Right ventricle myocardium inferior (tissue), 1 donor: Measurements from ENCODE around the gene SHLD2. TPM values are rescaled to one million over a fixed set of nuclear protein-coding genes. Genes with fewer than 3 reads are reported as not detected.
A peak's percentile ranks its signal among the peaks of the same experiment; 100 is the strongest.
"Not testable (repeated sequence)": the region's sequence is repeated elsewhere in the genome, so short reads cannot be mapped to it uniquely, and the experiment has no call there.

Experiments
- ATAC-seq: fragments of 200-7000 bp; cut with Tn5 transposase; one replicate; pipeline ENCODE4 v1.9.1; 2020; ENCODE audit warnings: mild to moderate bottlenecking, moderate library complexity
- DNase-seq: peaks from one replicate; pipeline ENCODE4 v3.0.0; 2021; ENCODE audit errors: missing footprints
- intact Hi-C: fragments of 100-400 bp; cut with DNase I; formaldehyde crosslinking; loops from one replicate; pipeline ENCODE4 v1.11.0; 2022
- long read RNA-seq: library from polyadenylated mRNA; unstranded; transcript quantifications from one replicate; pipeline ENCODE4 v2.0.0, GENCODE V29; 2021
- total RNA-seq: library from RNA; stranded (reverse); fragmentation: NEBNext Ultra II Directional; extraction: Animal tissue kit (Norgen Biotek cat#: 25700); gene quantifications from one replicate; pipeline ENCODE4 v1.2.1, GENCODE V29; 2021
- donor health status: DM: no; HTN: yes; CAD: no; lungs with severe emphysema.

The SHLD2 gene
- total RNA-seq, result 13.5 TPM
- long read RNA-seq, partial matches to known transcripts, result 1 of 4 reads
- long read RNA-seq, other reads (novel, unspliced or antisense), result 3 of 4 reads

GRCh38 chr10:87094373-87095235, at the start of gene SHLD2, which contains the start of gene GLUD1:
Gene SHLD2, plus strand, starts transcription at chr10:87095206. Its CDS starts 56,149 bp downstream, at chr10:87151355.
Gene GLUD1, minus strand, starts transcription at chr10:87094843. Its CDS starts 74 bp downstream, at chr10:87094769.
- intact Hi-C loops, result loop anchor here (2.0 to 5.0 kb wide), 3 partner anchors 42 to 157 kb away; no protein-coding TSS in a partner anchor
- DNase-seq, result peak; percentile 97
- peak; percentile 87 for ATAC-seq

- ATAC-seq (no peak), DNase-seq (no peak)
- intact Hi-C loops, result no loop called here
Observed at GRCh38 chr10:87045434-87045938, 49.5 kb upstream of the SHLD2 start.

DNA sequence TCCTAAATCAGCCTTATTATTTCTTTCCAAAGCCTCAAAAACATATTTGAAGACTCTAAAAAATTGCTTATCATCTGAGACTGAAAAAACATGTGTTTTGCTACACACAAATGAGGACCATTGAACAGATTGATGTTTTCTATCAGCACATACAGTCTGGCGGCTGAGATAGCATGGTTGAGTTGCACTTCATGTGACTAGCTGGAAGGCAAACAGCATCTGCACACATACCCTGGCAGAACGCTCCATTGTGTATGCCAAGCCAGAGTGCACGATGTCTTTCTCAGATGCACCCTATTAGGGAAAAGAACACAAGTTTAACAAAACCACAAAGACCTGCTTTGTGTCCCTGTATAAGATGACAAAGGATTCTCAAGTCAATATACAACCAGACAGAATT, 41.9 kb upstream of the SHLD2 start:
- DNase-seq (no peak), ATAC-seq (peak; percentile 91)
- intact Hi-C loops, result loop anchor here (5.0 kb wide), 1 partner anchor 39 kb away; the partner anchor contains the start of gene GLUD1

- intact Hi-C loops, result loop anchor here (5.0 kb wide), 1 partner anchor 39 kb away; the partner anchor contains the start of gene GLUD1
- DNase-seq (no peak), ATAC-seq (peak; percentile 18)
Observed at GRCh38 chr10:87053577-87054181, 41.3 kb upstream of the SHLD2 start.

GRCh38 chr10:87054373-87055295, 40.4 kb upstream of the SHLD2 start:
- ATAC-seq (peak; percentile 45), DNase-seq (no peak)
- intact Hi-C loops, result loop anchor here (5.0 kb wide), 1 partner anchor 38 kb away; the partner anchor contains the start of gene GLUD1

GRCh38 chr10:87058171-87058570, 36.8 kb upstream of the SHLD2 start:
- DNase-seq (no peak), ATAC-seq (no peak)
- intact Hi-C loops, result no loop called here

DNA sequence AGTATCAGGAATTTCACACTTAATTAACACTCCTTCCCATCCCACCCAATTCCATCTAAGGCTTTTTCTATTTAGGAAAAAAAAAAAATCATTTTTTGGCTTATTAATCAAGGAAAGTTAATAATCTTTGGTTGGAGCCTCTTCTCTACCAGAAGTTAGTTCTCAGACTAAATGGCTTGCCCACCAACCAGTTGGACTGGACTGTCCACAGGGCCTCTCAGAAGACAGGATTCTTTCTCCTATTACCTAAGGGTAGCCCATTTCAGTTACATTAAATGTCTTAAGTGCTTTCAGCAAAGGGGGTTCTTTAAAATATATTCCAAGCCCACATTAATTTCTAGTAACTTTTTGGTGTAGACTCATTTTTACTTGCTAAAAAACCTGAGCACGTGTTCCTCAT, 35.6 kb upstream of the SHLD2 start:
- intact Hi-C loops, result no loop called here
- DNase-seq (no peak), ATAC-seq (no peak)

- no peak for ATAC-seq
- intact Hi-C loops, result no loop called here
- DNase-seq, result no peak
Observed at GRCh38 chr10:87060280-87060928, 34.6 kb upstream of the SHLD2 start.

- no peak for ATAC-seq
- no peak for DNase-seq
- intact Hi-C loops, result no loop called here
Observed at GRCh38 chr10:87064651-87065050, 30.4 kb upstream of the SHLD2 start.

GRCh38 chr10:87066178-87066577, 28.8 kb upstream of the SHLD2 start:
- no peak for DNase-seq
- no peak for ATAC-seq
- intact Hi-C loops, result no loop called here

DNA sequence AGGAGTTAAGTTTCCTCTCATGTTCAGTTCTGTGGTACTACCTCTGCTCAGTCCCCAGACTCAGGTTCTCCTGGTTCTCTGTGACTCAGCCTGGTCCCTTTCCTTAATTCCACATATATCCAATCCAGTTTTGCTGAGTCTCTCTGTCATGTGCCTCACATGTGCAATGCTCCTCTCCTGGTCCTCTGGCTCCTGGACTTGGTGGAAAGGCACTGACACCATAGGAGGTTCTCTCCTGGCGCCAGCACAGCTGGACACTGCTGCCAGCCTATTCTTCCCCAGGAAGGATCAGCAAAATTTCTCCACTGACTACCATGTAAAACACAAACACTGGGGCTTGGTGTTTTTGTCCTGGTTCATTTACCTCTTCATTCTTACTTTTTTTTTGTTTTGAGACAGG, 28.1 kb upstream of the SHLD2 start:
- no peak for DNase-seq
- ATAC-seq, result no peak
- intact Hi-C loops, result no loop called here

GRCh38 chr10:87068281-87068680, 26.7 kb upstream of the SHLD2 start:
- ATAC-seq (no peak), DNase-seq (no peak)
- intact Hi-C loops, result no loop called here

DNA sequence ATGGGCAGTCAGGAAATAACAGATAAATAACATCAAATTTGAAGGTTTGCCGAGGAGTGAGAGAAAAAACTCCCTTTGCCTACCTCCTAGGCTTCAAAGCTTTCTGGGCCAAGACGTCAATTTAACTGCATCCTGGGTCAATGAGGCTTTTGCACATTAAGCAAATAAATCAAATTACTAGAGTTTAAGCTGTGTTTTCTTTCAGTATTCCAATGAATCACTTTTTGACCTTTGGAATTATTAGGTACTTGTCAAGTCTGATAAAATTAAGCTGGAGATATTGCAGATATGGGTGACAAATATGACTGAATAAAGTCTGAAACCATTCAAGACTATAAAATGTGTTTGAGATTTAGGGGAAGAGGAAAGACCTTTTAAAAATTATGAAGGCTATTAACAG, 22.6 kb upstream of the SHLD2 start:
- ATAC-seq (no peak), DNase-seq (no peak)
- intact Hi-C loops, result no loop called here

GRCh38 chr10:87076421-87076820, 18.6 kb upstream of the SHLD2 start:
- DNase-seq, ATAC-seq, intact Hi-C loops: not testable (repeated sequence)

- DNase-seq (no peak), ATAC-seq (no peak)
- intact Hi-C loops, result no loop called here
Observed at GRCh38 chr10:87079106-87079836, 15.7 kb upstream of the SHLD2 start.

GRCh38 chr10:87080621-87081020, 14.4 kb upstream of the SHLD2 start:
- ATAC-seq, DNase-seq, intact Hi-C loops: not testable (repeated sequence)

- DNase-seq, ATAC-seq, intact Hi-C loops: not testable (repeated sequence)
Observed at GRCh38 chr10:87081574-87081973, 13.4 kb upstream of the SHLD2 start.
